HEK293 (cell line): Measurements from ENCODE around the gene EGR1.

Source experiments
- CTCF ChIA-PET: fragments of 350-600 bp; formaldehyde crosslinking; extraction: SDS; loops from one replicate; lab custom pipeline; 2021; ENCODE audit warnings: antibody characterized with exemption; lab: Yijun Ruan, JAX
- POLR2A ChIA-PET: fragments of 300-600 bp; formaldehyde crosslinking; extraction: SDS; loops from one replicate; lab custom pipeline; 2020; ENCODE audit warnings: antibody characterized with exemption, inconsistent platforms; lab: Yijun Ruan, JAX
- H3K27ac ChIP-seq: fragments of 200-500 bp; sonication (Bioruptor generic); 2 replicates; pipeline ENCODE4 v1.5.1; 2014; ENCODE audit warnings: low read depth, low read length, control low read depth, inconsistent platforms; ENCODE audit errors: extremely low read depth
- H3K36me3 ChIP-seq, 2 experiments: fragments of 200-500 bp in 1 of 2; sonication (Bioruptor generic) in 1 of 2; 1 replicate in 1 of 2; 2 replicates in 1 of 2; pipeline ENCODE4 v1.5.1; 2014 to 2017; ENCODE audit warnings: inconsistent platforms in 2 of 2, low read length in 2 of 2; ENCODE audit not compliant: control insufficient read depth in 2 of 2, insufficient read depth in 1 of 2
- H3K4me1 ChIP-seq: fragments of 200-500 bp; sonication (Bioruptor generic); 2 replicates; pipeline ENCODE4 v1.5.1; 2014; ENCODE audit warnings: mild to moderate bottlenecking, low read length, inconsistent platforms; ENCODE audit not compliant: control insufficient read depth, insufficient read depth
- H3K4me3 ChIP-seq: 2 replicates; pipeline ENCODE4 v1.5.1; 2011; ENCODE audit warnings: low read depth, mild to moderate bottlenecking, control low read depth, low read length, moderate library complexity
- H3K9me3 ChIP-seq: fragments of 200-500 bp; sonication (Bioruptor generic); 2 replicates; pipeline ENCODE4 v1.5.1; 2014; ENCODE audit warnings: low read depth, low read length, inconsistent platforms; ENCODE audit not compliant: control insufficient read depth, insufficient read depth
- BCL11A ChIP-seq: fragments of 450-650 bp; formaldehyde crosslinking; IDR thresholded peaks from 2 replicates; pipeline ENCODE4 v1.5.1; 2016; ENCODE audit warnings: low read depth, missing biosample characterization, missing genetic modification characterization
- GLI4 ChIP-seq: fragments of 450-650 bp; formaldehyde crosslinking; IDR thresholded peaks from 2 replicates; pipeline ENCODE4 v1.5.1; 2016; ENCODE audit warnings: missing biosample characterization, missing genetic modification characterization
- GLIS1 ChIP-seq: fragments of 450-650 bp; formaldehyde crosslinking; IDR thresholded peaks from 2 replicates; pipeline ENCODE4 v1.5.1; 2016; ENCODE audit warnings: missing biosample characterization, missing genetic modification characterization
- GLIS2 ChIP-seq: fragments of 450-650 bp; formaldehyde crosslinking; IDR thresholded peaks from 2 replicates; pipeline ENCODE4 v1.5.1; 2016; ENCODE audit warnings: missing biosample characterization, missing genetic modification characterization
- HOXA7 ChIP-seq: sonication (generic); formaldehyde crosslinking; IDR thresholded peaks from 2 replicates; pipeline ENCODE4 v1.8.1; 2022; ENCODE audit warnings: missing genetic modification reagents, borderline replicate concordance
- KLF16 ChIP-seq: fragments of 450-650 bp; formaldehyde crosslinking; IDR thresholded peaks from 2 replicates; pipeline ENCODE4 v1.5.1; 2017; ENCODE audit warnings: missing biosample characterization, missing genetic modification characterization
- KLF17 ChIP-seq: fragments of 450-650 bp; formaldehyde crosslinking; IDR thresholded peaks from 2 replicates; pipeline ENCODE4 v1.5.1; 2016; ENCODE audit warnings: missing biosample characterization, missing genetic modification characterization
- PRDM1 ChIP-seq: fragments of 450-650 bp; formaldehyde crosslinking; IDR thresholded peaks from 2 replicates; pipeline ENCODE4; 2016; ENCODE audit warnings: missing biosample characterization, missing genetic modification characterization
- REPIN1 ChIP-seq: fragments of 450-650 bp; formaldehyde crosslinking; IDR thresholded peaks from 2 replicates; pipeline ENCODE4 v1.5.1; 2017; ENCODE audit warnings: missing biosample characterization, missing genetic modification characterization, low read depth
- SP2 ChIP-seq: fragments of 450-650 bp; formaldehyde crosslinking; IDR thresholded peaks from 2 replicates; pipeline ENCODE4 v1.5.1; 2016; ENCODE audit warnings: missing biosample characterization, missing genetic modification characterization
- SP7 ChIP-seq: fragments of 450-650 bp; formaldehyde crosslinking; IDR thresholded peaks from 2 replicates; pipeline ENCODE4 v1.5.1; 2016; ENCODE audit warnings: missing biosample characterization, missing genetic modification characterization
- ZFP3 ChIP-seq: fragments of 450-650 bp; formaldehyde crosslinking; IDR thresholded peaks from 2 replicates; pipeline ENCODE4 v1.5.1; 2016; ENCODE audit warnings: low read depth, missing biosample characterization, missing genetic modification characterization
- ZIC2 ChIP-seq: fragments of 450-650 bp; formaldehyde crosslinking; IDR thresholded peaks from 2 replicates; pipeline ENCODE4 v1.5.1; 2016; ENCODE audit warnings: missing biosample characterization, missing genetic modification characterization
- ZNF133 ChIP-seq: fragments of 450-650 bp; formaldehyde crosslinking; IDR thresholded peaks from 2 replicates; pipeline ENCODE4 v1.5.1; 2016; ENCODE audit warnings: missing biosample characterization, missing genetic modification characterization
- ZNF146 ChIP-seq: fragments of 450-650 bp; formaldehyde crosslinking; IDR thresholded peaks from 2 replicates; pipeline ENCODE4 v1.5.1; 2016; ENCODE audit warnings: missing biosample characterization, missing genetic modification characterization
- ZNF221 ChIP-seq: fragments of 450-650 bp; formaldehyde crosslinking; IDR thresholded peaks from 2 replicates; pipeline ENCODE4 v1.5.1; 2017; ENCODE audit warnings: missing biosample characterization, missing genetic modification characterization, borderline replicate concordance
- ZNF324 ChIP-seq: fragments of 450-650 bp; formaldehyde crosslinking; IDR thresholded peaks from 2 replicates; pipeline ENCODE4 v1.5.1; 2016; ENCODE audit warnings: missing biosample characterization, missing genetic modification characterization
- ZNF391 ChIP-seq: fragments of 450-650 bp; formaldehyde crosslinking; IDR thresholded peaks from 2 replicates; pipeline ENCODE4 v1.5.1; 2016; ENCODE audit warnings: low read depth, missing biosample characterization, missing genetic modification characterization, borderline replicate concordance
- ZNF473 ChIP-seq: fragments of 450-650 bp; formaldehyde crosslinking; IDR thresholded peaks from 2 replicates; pipeline ENCODE4 v1.5.1; 2017; ENCODE audit warnings: missing biosample characterization, missing genetic modification characterization
- ZNF48 ChIP-seq: fragments of 450-650 bp; formaldehyde crosslinking; IDR thresholded peaks from 2 replicates; pipeline ENCODE4 v1.5.1; 2016; ENCODE audit warnings: missing biosample characterization, missing genetic modification characterization
- ZNF530 ChIP-seq: fragments of 450-650 bp; formaldehyde crosslinking; IDR thresholded peaks from 2 replicates; pipeline ENCODE4 v1.5.1; 2016; ENCODE audit warnings: low read depth, missing biosample characterization, missing genetic modification characterization
- ZNF561 ChIP-seq: fragments of 450-650 bp; IDR thresholded peaks from 2 replicates; pipeline ENCODE4 v1.5.1; 2018; ENCODE audit warnings: missing biosample characterization, missing genetic modification characterization, borderline replicate concordance
- ZNF571 ChIP-seq: fragments of 450-650 bp; formaldehyde crosslinking; IDR thresholded peaks from 2 replicates; pipeline ENCODE4 v1.5.0; 2017; ENCODE audit warnings: missing biosample characterization, missing genetic modification characterization
- ZNF629 ChIP-seq: fragments of 450-650 bp; formaldehyde crosslinking; IDR thresholded peaks from 2 replicates; pipeline ENCODE4 v1.5.1; 2017; ENCODE audit warnings: missing biosample characterization, missing genetic modification characterization
- ZNF830 ChIP-seq: fragments of 450-650 bp; IDR thresholded peaks from 2 replicates; pipeline ENCODE4 v1.5.0; 2018; ENCODE audit warnings: missing biosample characterization, missing genetic modification characterization, low read depth, mild to moderate bottlenecking, moderate library complexity

Gene EGR1

GRCh38 chr5:138452720-138453119 lies 12.6 kb upstream of the EGR1 start (continued):
- TF ChIP-seq ZNF561 (tag by site-specific recombination) (no peak), ZNF530 (no peak), GLI4 (tag by site-specific recombination) (no peak)

GRCh38 chr5:138453590-138453989 lies 11.7 kb upstream of the EGR1 start:
- no peak overlapping the region for H3K27ac ChIP-seq
- CTCF ChIA-PET, result no interaction called here
- POLR2A ChIA-PET, result no interaction called here
- H3K9me3 ChIP-seq, result no peaks in the 10 kb centered on the region
- no peak overlapping the region for H3K4me3 ChIP-seq
- no peaks in the 10 kb centered on the region for H3K36me3 ChIP-seq
- TF ChIP-seq GLIS1 (0 out of 2 replicates have a peak, but pooled peaks have one; percentile 8), ZIC2 (tag by site-specific recombination) (peak; percentile 83), ZFP3 (tag by site-specific recombination) (no peak)
- 0 out of 2 replicates have a peak, but pooled peaks cover 2% of the 10 kb centered on the region for H3K4me1 ChIP-seq

- TF ChIP-seq BCL11A (tag by site-specific recombination), result no peak
- no peak for TF ChIP-seq ZNF571 (tag by site-specific recombination)
- no peak for TF ChIP-seq ZNF221
- no peak for TF ChIP-seq HOXA7 (CRISPR knock-in tag)
- TF ChIP-seq ZNF830, result no peak
- TF ChIP-seq ZNF473 (tag by site-specific recombination), result no peak
- no peak for TF ChIP-seq SP7 (tag by site-specific recombination)
- TF ChIP-seq REPIN1 (tag by site-specific recombination), result no peak
- TF ChIP-seq, all 188 proteins: peak for 0
- H3K9me3 ChIP-seq, result no peaks in the 10 kb centered on the region
- H3K4me1 ChIP-seq, result 0 out of 2 replicates have a peak, but pooled peaks cover 2% of the 10 kb centered on the region
- no peak overlapping the region for H3K4me3 ChIP-seq
- ChIA-PET CTCF (interaction anchor here (2.1 to 2.5 kb wide), 2 partner anchors 10 to 50 kb away, joined by 8 to 16 read pairs; no protein-coding TSS in a partner anchor), POLR2A (interaction anchor here (2.5 kb wide), 1 partner anchor 11 kb away, joined by 10 read pairs; the partner anchor contains the start of gene EGR1)
- no peak overlapping the region for H3K27ac ChIP-seq
- no peaks in the 10 kb centered on the region for H3K36me3 ChIP-seq
These were observed 11.2 kb upstream of the EGR1 start for GRCh38 chr5:138454121-138454520.

- H3K36me3 ChIP-seq, result no peaks in the 10 kb centered on the region
- H3K4me1 ChIP-seq, result no peaks in the 10 kb centered on the region
- POLR2A ChIA-PET, result interaction anchor here (1.1 to 2.5 kb wide), 2 partner anchors 10 to 49 kb away, joined by 3 to 10 read pairs; partner anchors contain the start of gene EGR1
- H3K9me3 ChIP-seq, result no peaks in the 10 kb centered on the region
- no peak for TF ChIP-seq SP2
- TF ChIP-seq PRDM1 (tag by site-specific recombination), result peak; percentile 70
- 0 out of 2 replicates have a peak, but pooled peaks have one; percentile 18 for TF ChIP-seq ZIC2 (tag by site-specific recombination)
- TF ChIP-seq, all 188 proteins: peak for 2
- CTCF ChIA-PET, result interaction anchor here (0.5 to 2.5 kb wide), 5 partner anchors 9 to 379 kb away, joined by 4 to 16 read pairs (median 5); no protein-coding TSS in a partner anchor
- Histone ChIP-seq H3K4me3 (no peak overlapping the region), H3K27ac (no peak overlapping the region)
These were observed 9.9 kb upstream of the EGR1 start for GRCh38 chr5:138455232-138455930.

- no peaks in the 10 kb centered on the region for H3K36me3 ChIP-seq
- TF ChIP-seq KLF16 (tag by site-specific recombination), result no peak
- no peak for TF ChIP-seq KLF17
- no peak for TF ChIP-seq ZNF146 (tag by site-specific recombination)
- peak; percentile 31; the same call in 1 of the 2 replicates for TF ChIP-seq GLIS2 (tag by site-specific recombination)
- no peak for TF ChIP-seq ZNF629 (tag by site-specific recombination)
- no peak for TF ChIP-seq ZNF324
- no peak for TF ChIP-seq ZNF133 (tag by site-specific recombination)
- TF ChIP-seq GLIS1, result peak; percentile 44
- TF ChIP-seq ZIC2 (tag by site-specific recombination), result no peak
- TF ChIP-seq ZNF48, result no peak
- no peak for TF ChIP-seq ZNF391
- no peaks in the 10 kb centered on the region for H3K9me3 ChIP-seq
- ChIA-PET POLR2A (no interaction called here), CTCF (interaction anchor here (1.6 to 1.7 kb wide), 2 partner anchors 8 to 46 kb away, joined by 5 to 10 read pairs; no protein-coding TSS in a partner anchor)
- no peaks in the 10 kb centered on the region for H3K4me1 ChIP-seq
- H3K27ac ChIP-seq, result no peak overlapping the region
- no peak overlapping the region for H3K4me3 ChIP-seq
These were observed 7.6 kb upstream of the EGR1 start for GRCh38 chr5:138457531-138458275.
